ENCODE measurements around the gene CD4.
A peak's percentile ranks its signal among the peaks of the same experiment; 100 is the strongest.

CD4 gene

GRCh38 chr12:6774499-6775062 is 14.7 kb upstream of the CD4 start:
- no peak for TF ChIP-seq CTCF (IDR thresholded peaks at IDR 0.05; ENCODE audit: borderline replicate concordance, insufficient read depth, low read depth, low read length)
- no peak overlapping the region for H3K4me3 ChIP-seq (ENCODE audit: low read depth, low read length)

GRCh38 chr12:6775185-6776174 is 13.8 kb upstream of the CD4 start:
- H3K4me3 ChIP-seq (ENCODE audit: low read depth, low read length) = no peak overlapping the region
- TF ChIP-seq CTCF (IDR thresholded peaks at IDR 0.05; ENCODE audit: borderline replicate concordance, insufficient read depth, low read depth, low read length) = no peak

- no peak for TF ChIP-seq CTCF (IDR thresholded peaks at IDR 0.05; ENCODE audit: borderline replicate concordance, insufficient read depth, low read depth, low read length)
- no peak overlapping the region for H3K4me3 ChIP-seq (ENCODE audit: low read depth, low read length)
These were observed 11.9 kb upstream of the CD4 start for GRCh38 chr12:6777386-6777785.

- H3K4me3 ChIP-seq (ENCODE audit: low read depth, low read length) = no peak overlapping the region
- TF ChIP-seq CTCF (IDR thresholded peaks at IDR 0.05; ENCODE audit: borderline replicate concordance, insufficient read depth, low read depth, low read length) = no peak
These were observed 11.1 kb upstream of the CD4 start for GRCh38 chr12:6778217-6778573.

GRCh38 chr12:6778574-6779550 is 10.5 kb upstream of the CD4 start:
- peak overlapping the region; percentile 49 for H3K4me3 ChIP-seq (ENCODE audit: low read depth, low read length)

More at GRCh38 chr12:6778574-6779550, 10.5 kb upstream of the CD4 start:
- TF ChIP-seq CTCF (IDR thresholded peaks at IDR 0.05; ENCODE audit: borderline replicate concordance, insufficient read depth, low read depth, low read length) = peak; percentile 90
